H1 (cell line): ENCODE results near the gene SPACDR. TPM values are rescaled to one million over a fixed set of nuclear protein-coding genes. Genes with fewer than 3 reads are reported as not detected.
A peak's percentile ranks its signal among the peaks of the same experiment; 100 is the strongest.

Experiments
- CTCF ChIA-PET: fragments of 300-600 bp; sonication (Branson Sonifier 250); formaldehyde crosslinking; loops from one replicate; lab custom pipeline; 2021; ENCODE audit not compliant: partially characterized antibody; lab: Charles Lee
- POLR2A ChIA-PET: fragments of 300-600 bp; sonication (Branson Sonifier 250); formaldehyde crosslinking; loops from one replicate; lab custom pipeline; 2021; ENCODE audit warnings: inconsistent platforms; ENCODE audit not compliant: partially characterized antibody; lab: Charles Lee
- DNase-seq, 2 experiments: peaks; one replicate each; pipeline versions ENCODE4 v3.0.0 to v3.0.0-alpha.2; 2010 to 2022; ENCODE audit warnings: low spot score in 2 of 2, low read depth in 1 of 2, mixed read lengths in 1 of 2
- FAIRE-seq: peaks from 2 replicates; lab custom pipeline; 2011; peaks lifted over from hg19 to GRCh38; lab: Jason Lieb, UNC
- H2AFZ ChIP-seq: 2 replicates; pipeline ENCODE4 v1.8.1; 2012; ENCODE audit warnings: low read length, inconsistent platforms
- H2AK5ac ChIP-seq: 2 replicates; pipeline ENCODE4 v1.6.1; 2013; ENCODE audit warnings: low read depth, low read length
- H2BK120ac ChIP-seq: replicated peaks from 2 replicates; pipeline ENCODE3; 2013; ENCODE audit warnings: low read depth, low read length, inconsistent platforms
- H2BK12ac ChIP-seq: 2 replicates; pipeline ENCODE4 v1.6.1; 2013; ENCODE audit warnings: low read depth, low read length
- H2BK15ac ChIP-seq: 2 replicates; pipeline ENCODE4 v1.6.1; 2013; ENCODE audit warnings: low read length
- H2BK20ac ChIP-seq: 2 replicates; pipeline ENCODE4 v1.6.1; 2013; ENCODE audit warnings: low read length
- H2BK5ac ChIP-seq: 2 replicates; pipeline ENCODE4 v1.6.1; 2013; ENCODE audit warnings: low read depth, low read length
- H3K14ac ChIP-seq: 2 replicates; pipeline ENCODE4 v1.6.1; 2013; ENCODE audit warnings: inconsistent platforms; ENCODE audit not compliant: insufficient read length
- H3K18ac ChIP-seq: 2 replicates; pipeline ENCODE4 v1.6.1; 2013; ENCODE audit warnings: low read length; ENCODE audit errors: extremely low read depth
- H3K23ac ChIP-seq: 2 replicates; pipeline ENCODE4 v1.6.1; 2013; ENCODE audit warnings: inconsistent platforms; ENCODE audit not compliant: insufficient read length
- H3K23me2 ChIP-seq: 2 replicates; pipeline ENCODE4 v1.6.1; 2013; ENCODE audit warnings: low read depth, low read length
- H3K27ac ChIP-seq: 2 replicates; pipeline ENCODE4 v1.6.1; 2011; ENCODE audit warnings: low read depth, low read length, inconsistent platforms
- H3K27me3 ChIP-seq, 4 experiments: replicated peaks in 1 of 4; 1 replicate in 1 of 4; 2 replicates in 3 of 4; pipeline versions ENCODE4 v1.6.1 to v1.8.1; 2011 to 2013; ENCODE audit warnings: low read length in 3 of 4, mild to moderate bottlenecking in 3 of 4, inconsistent platforms in 2 of 4, mixed read lengths in 2 of 4, moderate library complexity in 1 of 4; ENCODE audit not compliant: control insufficient read depth in 3 of 4, insufficient read depth in 3 of 4; ENCODE audit errors: extremely low read depth in 1 of 4
- H3K36me3 ChIP-seq, 4 experiments: 2 replicates each; pipeline versions ENCODE4 v1.6.1 to v1.8.1; 2011 to 2013; ENCODE audit warnings: mild to moderate bottlenecking in 4 of 4, low read length in 3 of 4, moderate library complexity in 2 of 4, control low read depth in 1 of 4, inconsistent platforms in 1 of 4; ENCODE audit not compliant: insufficient read depth in 4 of 4, control insufficient read depth in 2 of 4
- H3K4ac ChIP-seq: replicated peaks from 2 replicates; pipeline ENCODE3; 2013; ENCODE audit warnings: low read length, low read depth, mixed read lengths, inconsistent platforms; ENCODE audit not compliant: insufficient read length
- H3K4me1 ChIP-seq, 4 experiments: replicated peaks in 1 of 4; 1 replicate in 1 of 4; 2 replicates in 3 of 4; pipeline versions ENCODE4 v1.6.1 to v1.8.1; 2011 to 2013; ENCODE audit warnings: low read length in 3 of 4, inconsistent platforms in 2 of 4, mixed read lengths in 1 of 4; ENCODE audit not compliant: insufficient read depth in 4 of 4, control insufficient read depth in 3 of 4
- H3K4me2 ChIP-seq, 2 experiments: 2 replicates each; pipeline versions ENCODE4 v1.6.1 to v1.8.1; 2011 to 2013; ENCODE audit warnings: low read depth in 2 of 2, low read length in 2 of 2, control low read depth in 1 of 2, inconsistent platforms in 1 of 2, mild to moderate bottlenecking in 1 of 2; ENCODE audit not compliant: insufficient read depth in 1 of 2
- H3K4me3 ChIP-seq, 4 experiments: fragments of 200-600, 300-600 bp in 1 of 4; sonication (generic), shearing (Covaris generic), sonication (Bioruptor Twin) in 1 of 4; 2 replicates each; pipeline versions ENCODE4 v1.5.1 to v1.8.1; 2011 to 2016; ENCODE audit warnings: low read length in 4 of 4, low read depth in 3 of 4, control low read depth in 2 of 4, inconsistent platforms in 2 of 4, mild to moderate bottlenecking in 2 of 4, mixed read lengths in 1 of 4, moderate library complexity in 1 of 4; ENCODE audit not compliant: insufficient read depth in 2 of 4; ENCODE audit errors: extremely low read depth in 1 of 4
- H3K56ac ChIP-seq: replicated peaks from 2 replicates; pipeline ENCODE3; 2013; ENCODE audit warnings: low read depth, mild to moderate bottlenecking, mixed read lengths, low read length, inconsistent platforms; ENCODE audit not compliant: insufficient read length
- H3K79me1 ChIP-seq: 2 replicates; pipeline ENCODE4 v1.6.1; 2013; ENCODE audit warnings: low read depth, low read length, control low read depth
- H3K79me2 ChIP-seq, 2 experiments: 2 replicates each; pipeline versions ENCODE4 v1.6.1 to v1.8.1; 2012 to 2013; ENCODE audit warnings: low read length in 2 of 2, mild to moderate bottlenecking in 2 of 2, inconsistent platforms in 1 of 2; ENCODE audit not compliant: insufficient read depth in 2 of 2, control insufficient read depth in 1 of 2
- H3K9ac ChIP-seq, 4 experiments: replicated peaks in 1 of 4; 1 replicate in 1 of 4; 2 replicates in 3 of 4; pipeline versions ENCODE4 v1.6.1 to v1.8.1; 2011 to 2013; ENCODE audit warnings: low read depth in 3 of 4, low read length in 3 of 4, control low read depth in 2 of 4, mild to moderate bottlenecking in 2 of 4, moderate library complexity in 2 of 4, inconsistent platforms in 1 of 4; ENCODE audit errors: extremely low read depth in 1 of 4
- H3K9me3 ChIP-seq, 2 experiments: 2 replicates each; pipeline versions ENCODE4 v1.6.1 to v1.8.1; 2012 to 2013; ENCODE audit warnings: mild to moderate bottlenecking in 2 of 2, moderate library complexity in 2 of 2, control low read depth in 1 of 2, inconsistent platforms in 1 of 2, low read depth in 1 of 2, low read length in 1 of 2, mixed read lengths in 1 of 2; ENCODE audit not compliant: insufficient read depth in 2 of 2
- H4K20me1 ChIP-seq, 2 experiments: replicated peaks in 1 of 2; 2 replicates each; pipeline versions ENCODE3 to v1.8.1; 2011 to 2013; ENCODE audit warnings: inconsistent platforms in 2 of 2, low read length in 2 of 2, mild to moderate bottlenecking in 1 of 2; ENCODE audit not compliant: insufficient read depth in 2 of 2, control insufficient read depth in 1 of 2
- H4K5ac ChIP-seq: 2 replicates; pipeline ENCODE4 v1.6.1; 2013; ENCODE audit warnings: low read length, low read depth, mixed read lengths, inconsistent platforms; ENCODE audit not compliant: insufficient read length
- H4K8ac ChIP-seq: 2 replicates; pipeline ENCODE4 v1.8.0; 2013; ENCODE audit warnings: mild to moderate bottlenecking, moderate library complexity, low read length, inconsistent platforms; ENCODE audit not compliant: insufficient read depth; ENCODE audit errors: extremely low read depth
- H4K91ac ChIP-seq: replicated peaks from 2 replicates; pipeline ENCODE3; 2013; ENCODE audit warnings: low read length, mixed read lengths, inconsistent platforms; ENCODE audit not compliant: insufficient read length
- BRCA1 ChIP-seq: IDR thresholded peaks from 2 replicates; pipeline ENCODE4 v1.6.1; 2012; ENCODE audit warnings: low read depth, low read length, improper control_type of control experiment
- KDM1A ChIP-seq: fragments of 200-600, 300-600 bp; sonication (generic); IDR thresholded peaks from 2 replicates; pipeline ENCODE4 v1.7.1; 2016; ENCODE audit warnings: mild to moderate bottlenecking, low read length, borderline replicate concordance
- MAFK ChIP-seq: IDR thresholded peaks from 2 replicates; pipeline ENCODE4 v1.6.1; 2012; ENCODE audit warnings: low read depth, mild to moderate bottlenecking, improper control_type of control experiment, low read length
- RBBP5 ChIP-seq: IDR thresholded peaks from 2 replicates; pipeline ENCODE4 v1.7.1; 2012; ENCODE audit warnings: low read depth, mild to moderate bottlenecking, inconsistent platforms, low read length, moderate library complexity, borderline replicate concordance
- RNF2 ChIP-seq: fragments of 200-900, 300-1000 bp; sonication (generic); IDR thresholded peaks from 2 replicates; pipeline ENCODE4 v1.7.1; 2016; ENCODE audit warnings: borderline replicate concordance, low read depth, mild to moderate bottlenecking, antibody characterized with exemption, low read length; ENCODE audit not compliant: poor library complexity, severe bottlenecking; ENCODE audit errors: missing control alignments
- SIX5 ChIP-seq: IDR thresholded peaks from 2 replicates; pipeline ENCODE4 v1.6.1; 2011; ENCODE audit warnings: mild to moderate bottlenecking, low read depth, low read length
- SP2 ChIP-seq: IDR thresholded peaks from 2 replicates; pipeline ENCODE4 v1.6.1; 2012; ENCODE audit warnings: mild to moderate bottlenecking, low read length, inconsistent platforms
- ZNF274 ChIP-seq: IDR thresholded peaks from 2 replicates; pipeline ENCODE4 v1.7.0; 2012; ENCODE audit warnings: low read length, borderline replicate concordance; ENCODE audit errors: extremely low read depth
- WGBS, 2 experiments: shearing (Covaris generic) in 1 of 2; methylation state at CpG; one replicate each; pipeline versions ENCODE4 v1.1.6 to v1.1.7; 2013 to 2015; ENCODE audit warnings: low lambda C conversion rate in 2 of 2, mixed read lengths in 2 of 2, inconsistent platforms in 1 of 2, low coverage in 1 of 2, missing lambda C conversion rate in 1 of 2; ENCODE audit not compliant: insufficient replicate concordance in 2 of 2, insufficient coverage in 1 of 2, insufficient read length in 1 of 2; ENCODE audit errors: extremely low coverage in 1 of 2, missing lambda C conversion rate in 1 of 2; 5-methylcytosine and 5-hydroxymethylcytosine counted together
- polyA plus RNA-seq, 7 experiments: library from polyadenylated mRNA; depleted of rRNA in 3 of 7; stranded (reverse) in 5 of 7; unstranded in 2 of 7; fragments of >200 nt in 5 of 7; fragments of 200-250 nt in 2 of 7; gene quantifications; 1 replicate in 5 of 7; 2 replicates in 1 of 7; 4 replicates in 1 of 7; pipeline versions ENCODE4 v1.2.1 to v1.2.3, GENCODE V29; 2011 to 2013; ENCODE audit warnings: missing spikeins in 2 of 7, mixed read lengths in 2 of 7
- total RNA-seq: library from RNA; stranded (reverse); fragmentation: NEBNext Ultra II Directional; extraction: Animal tissue kit (Norgen Biotek cat#: 25700); gene quantifications from 2 replicates; pipeline ENCODE4 v1.2.1, GENCODE V29; 2021
- TF ChIP-seq, protein P1 (sequence below): IDR thresholded peaks from 2 replicates; pipeline ENCODE4 v1.6.1; 2012; ENCODE audit warnings: low read length, inconsistent platforms

The SPACDR gene
- total and polyA plus RNA-seq, 2 of the 8 experiments (the other 6 are each of a cell fraction or from before 2014, with no cell fraction given): 0.26 TPM; not detected in 1

DNA sequence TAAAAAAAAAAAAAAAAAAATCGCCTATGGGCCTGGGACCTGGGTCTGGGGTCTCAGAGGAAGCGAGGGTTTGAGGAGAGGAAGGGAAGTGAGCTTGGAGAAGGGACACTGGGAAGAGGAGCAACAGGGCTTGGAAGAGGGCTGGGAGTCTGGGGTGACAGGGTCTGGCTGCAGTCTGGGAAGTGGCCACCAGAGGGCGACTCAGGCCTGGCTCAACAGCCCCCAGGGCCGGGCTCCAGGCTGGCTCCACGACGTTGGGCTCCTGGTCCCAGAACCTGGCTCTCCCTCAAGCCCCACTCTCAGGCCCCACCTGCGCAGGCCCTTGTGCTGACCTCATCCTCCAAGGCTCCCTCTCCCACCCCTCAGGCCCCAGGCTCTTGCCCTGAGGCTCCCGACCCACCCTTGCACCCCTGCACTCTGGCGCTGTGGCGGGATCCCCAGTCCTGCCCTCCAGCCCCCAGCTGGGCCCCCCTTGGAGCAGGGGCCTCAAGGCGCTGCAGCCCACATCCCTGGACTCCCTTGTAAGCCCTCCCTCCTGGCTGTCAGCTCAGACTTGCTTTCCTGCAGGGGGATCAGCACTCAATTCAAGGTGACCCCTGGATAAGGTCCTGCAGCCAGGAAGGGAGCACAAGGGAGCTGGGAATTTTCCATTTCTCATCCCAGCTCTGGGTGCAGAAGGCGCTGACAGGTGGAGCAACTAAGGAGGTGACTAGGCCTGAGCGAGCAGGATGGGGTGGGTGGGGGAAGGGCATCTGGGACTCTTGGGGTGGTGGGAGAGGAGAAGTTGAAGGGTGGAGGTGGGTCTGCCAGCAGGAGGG is 5.4 kb upstream of the SPACDR start:
- no peak overlapping the region for H2AK5ac ChIP-seq
- H3K9me3 ChIP-seq: no peaks in the 10 kb centered on the region
- H3K27ac ChIP-seq: no peak overlapping the region
- H3K4me2 ChIP-seq: peak overlapping the region in 1 of 2 experiments; percentile 14; a peak in 1 of 4 replicates
- no peak overlapping the region for H4K5ac ChIP-seq
- H3K9ac ChIP-seq: no peak overlapping the region
- DNase-seq (peak in 1 of 2 experiments; percentile 99), FAIRE-seq (no peak)
- no peak overlapping the region for H4K8ac ChIP-seq
- no peak overlapping the region for H3K23ac ChIP-seq
- ChIA-PET CTCF (interaction anchor here (0.6 to 12.4 kb wide), 52 partner anchors 9 to 1587 kb away, joined by 3 to 152 read pairs (median 4); partner anchors contain the start of genes FBXO24, LRCH4, MOSPD3 and NYAP1), POLR2A (interaction anchor here (0.6 to 2.3 kb wide), 13 partner anchors 10 to 368 kb away, joined by 3 to 13 read pairs (median 3); partner anchors contain the start of genes AP4M1, FBXO24, LRCH4 and MEPCE)
- H3K79me1 ChIP-seq: no peaks in the 10 kb centered on the region
- no peak overlapping the region for H3K4me3 ChIP-seq
- H2BK20ac ChIP-seq: no peak overlapping the region
- no peak overlapping the region for H3K56ac ChIP-seq
- 64% methylated on average over 8 of the region's 13 CpGs; no CpG with 5 or more reads in 1 of the 2 experiments for WGBS, 2 experiments
- no peak overlapping the region for H2BK15ac ChIP-seq
- H2BK120ac ChIP-seq: no peak overlapping the region
- peaks cover 0 to 11% (median 4%) of the 10 kb centered on the region in 4 experiments; a peak in 6 of 7 replicates for H3K4me1 ChIP-seq
- H2AFZ ChIP-seq: no peak overlapping the region
- H3K36me3 ChIP-seq: no peaks in the 10 kb centered on the region
- H3K23me2 ChIP-seq: no peaks in the 10 kb centered on the region
- H2BK5ac ChIP-seq: no peak overlapping the region; the same call in 1 of the 2 replicates
- H3K27me3 ChIP-seq: no peaks in the 10 kb centered on the region
- no peak overlapping the region for H2BK12ac ChIP-seq
- H3K14ac ChIP-seq: no peak overlapping the region
- peak overlapping the region; percentile 34; the same call in 1 of the 2 replicates for H3K18ac ChIP-seq
- H3K79me2 ChIP-seq: no peaks in the 10 kb centered on the region
- no peak overlapping the region for H4K91ac ChIP-seq
- no peaks in the 10 kb centered on the region for H4K20me1 ChIP-seq
- peak overlapping the region; percentile 23 for H3K4ac ChIP-seq
- no peak for TF ChIP-seq SIX5
- no peak for TF ChIP-seq RBBP5
- no peak for TF ChIP-seq BRCA1
- TF ChIP-seq ZNF274: no peak
- no peak for TF ChIP-seq SP2
- TF ChIP-seq KDM1A: no peak
- no peak for TF ChIP-seq MAFK
- TF ChIP-seq, protein P1, sequence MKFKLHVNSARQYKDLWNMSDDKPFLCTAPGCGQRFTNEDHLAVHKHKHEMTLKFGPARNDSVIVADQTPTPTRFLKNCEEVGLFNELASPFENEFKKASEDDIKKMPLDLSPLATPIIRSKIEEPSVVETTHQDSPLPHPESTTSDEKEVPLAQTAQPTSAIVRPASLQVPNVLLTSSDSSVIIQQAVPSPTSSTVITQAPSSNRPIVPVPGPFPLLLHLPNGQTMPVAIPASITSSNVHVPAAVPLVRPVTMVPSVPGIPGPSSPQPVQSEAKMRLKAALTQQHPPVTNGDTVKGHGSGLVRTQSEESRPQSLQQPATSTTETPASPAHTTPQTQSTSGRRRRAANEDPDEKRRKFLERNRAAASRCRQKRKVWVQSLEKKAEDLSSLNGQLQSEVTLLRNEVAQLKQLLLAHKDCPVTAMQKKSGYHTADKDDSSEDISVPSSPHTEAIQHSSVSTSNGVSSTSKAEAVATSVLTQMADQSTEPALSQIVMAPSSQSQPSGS: peak; percentile 46; the same call in 1 of the 2 replicates
- TF ChIP-seq RNF2: no peak
